ENCODE data around the gene BLCAP.
A peak's percentile ranks its signal among the peaks of the same experiment; 100 is the strongest.

The BLCAP gene

GRCh38 chr20:37529214-37529967, 1.7 kb upstream of the BLCAP start:
- peak; percentile 13 for DNase-seq

DNA sequence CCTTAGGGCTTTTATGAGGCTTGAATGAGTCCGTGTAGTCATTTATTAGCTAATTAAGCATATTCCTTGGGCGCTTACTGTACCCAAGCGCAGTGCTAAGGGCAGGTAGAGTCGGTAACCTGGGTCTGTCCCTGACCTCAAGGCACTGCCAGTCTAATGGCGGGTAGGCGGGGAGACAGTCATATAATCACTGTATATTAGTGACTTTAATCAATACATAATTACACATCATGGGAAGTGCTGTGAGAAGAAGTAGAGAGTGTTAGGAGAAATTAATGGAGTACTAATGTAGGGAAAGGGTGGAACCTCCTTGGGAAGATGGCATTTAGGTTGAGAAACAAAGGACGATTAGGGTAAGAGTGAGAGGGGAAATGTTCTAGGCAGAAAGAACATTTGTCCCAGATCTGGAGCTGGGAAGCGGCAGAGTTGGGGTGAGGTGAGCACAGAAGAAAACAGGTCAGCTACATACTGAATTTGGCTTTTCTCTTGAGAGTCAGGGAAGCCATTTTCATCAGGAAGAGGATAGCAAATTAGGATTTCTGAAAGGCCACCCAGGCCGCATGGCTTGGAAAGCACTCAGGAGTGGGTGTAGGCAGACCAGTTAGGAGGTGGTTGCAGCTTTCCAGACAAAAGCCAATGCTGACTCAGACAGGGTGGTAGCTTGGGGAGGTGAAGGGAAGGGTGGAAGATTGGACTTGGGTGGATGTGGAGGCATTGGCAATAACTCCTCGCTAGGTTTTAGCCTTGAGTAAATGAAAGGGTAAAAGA, 954 bp upstream of the BLCAP start:
- peak; percentile 27 for DNase-seq

GRCh38 chr20:37526839-37527637, 638 bp downstream of the BLCAP start:
- peak; percentile 43 for DNase-seq

- peak; percentile 34 for DNase-seq
Measured at GRCh38 chr20:37526238-37526838, 1.3 kb downstream of the BLCAP start.

DNA sequence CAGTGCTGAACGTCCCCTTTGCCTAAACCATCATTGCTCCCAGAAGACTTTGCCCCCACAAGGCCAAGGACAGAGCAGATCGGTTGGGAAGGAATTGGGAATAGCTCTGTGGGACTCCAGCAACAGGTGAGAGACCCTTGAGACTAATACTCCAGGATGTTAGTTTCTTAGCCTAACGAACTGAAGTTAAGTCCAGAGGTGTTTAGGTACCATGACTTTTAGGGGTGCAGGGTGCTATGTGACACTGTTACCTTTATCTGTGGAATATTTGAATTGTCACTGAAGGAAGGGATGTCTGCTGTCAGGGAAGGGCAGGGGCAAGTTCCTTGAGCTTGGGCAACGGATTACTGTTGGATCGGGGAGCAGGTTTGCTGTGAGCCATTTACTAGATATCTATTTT, 1.9 kb downstream of the BLCAP start:
- no peak for DNase-seq

DNA sequence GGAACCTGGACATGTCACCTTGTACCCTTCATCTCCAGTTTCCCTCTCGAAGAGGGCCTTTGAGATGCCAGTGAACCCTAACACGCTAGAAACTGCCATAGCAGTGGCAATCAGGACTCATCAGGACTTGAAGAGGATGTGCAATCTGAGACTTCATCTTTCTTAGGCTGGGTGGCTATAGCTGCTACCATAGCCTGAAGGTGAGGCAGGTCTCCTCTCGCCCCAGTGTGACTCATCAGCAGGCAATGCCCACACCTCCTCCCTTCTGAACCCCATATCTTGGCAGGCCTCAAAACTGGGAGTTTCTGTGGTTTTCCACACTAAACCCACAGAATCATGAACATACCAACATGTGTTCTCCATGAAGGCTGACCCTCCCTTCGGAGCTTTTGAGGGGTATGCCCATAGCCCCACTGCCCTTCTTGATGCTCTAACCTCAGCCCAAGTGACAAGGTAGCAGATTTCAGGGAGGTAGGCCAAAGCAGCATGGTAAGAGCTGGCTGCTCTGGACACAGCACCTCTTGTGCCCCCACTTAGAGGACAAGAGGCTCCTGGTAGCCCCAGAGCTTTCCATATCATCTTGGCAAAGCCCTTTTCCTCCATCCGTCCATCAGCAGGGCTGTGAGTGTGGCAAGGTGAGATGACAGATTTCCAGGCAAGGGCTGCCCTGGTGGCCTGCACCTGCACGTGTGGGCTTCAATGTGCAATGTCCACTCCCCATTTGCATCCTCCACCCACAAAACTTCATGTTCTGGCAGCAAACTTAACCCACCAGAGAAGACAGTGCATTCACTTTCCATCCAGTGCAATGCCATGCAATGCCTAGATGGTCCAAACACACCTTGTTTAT, 2.6 kb downstream of the BLCAP start:
- DNase-seq, result no peak

GRCh38 chr20:37523911-37524700, 3.6 kb downstream of the BLCAP start:
- no peak for DNase-seq

GRCh38 chr20:37523012-37523391, 4.7 kb downstream of the BLCAP start:
- no peak for DNase-seq

DNA sequence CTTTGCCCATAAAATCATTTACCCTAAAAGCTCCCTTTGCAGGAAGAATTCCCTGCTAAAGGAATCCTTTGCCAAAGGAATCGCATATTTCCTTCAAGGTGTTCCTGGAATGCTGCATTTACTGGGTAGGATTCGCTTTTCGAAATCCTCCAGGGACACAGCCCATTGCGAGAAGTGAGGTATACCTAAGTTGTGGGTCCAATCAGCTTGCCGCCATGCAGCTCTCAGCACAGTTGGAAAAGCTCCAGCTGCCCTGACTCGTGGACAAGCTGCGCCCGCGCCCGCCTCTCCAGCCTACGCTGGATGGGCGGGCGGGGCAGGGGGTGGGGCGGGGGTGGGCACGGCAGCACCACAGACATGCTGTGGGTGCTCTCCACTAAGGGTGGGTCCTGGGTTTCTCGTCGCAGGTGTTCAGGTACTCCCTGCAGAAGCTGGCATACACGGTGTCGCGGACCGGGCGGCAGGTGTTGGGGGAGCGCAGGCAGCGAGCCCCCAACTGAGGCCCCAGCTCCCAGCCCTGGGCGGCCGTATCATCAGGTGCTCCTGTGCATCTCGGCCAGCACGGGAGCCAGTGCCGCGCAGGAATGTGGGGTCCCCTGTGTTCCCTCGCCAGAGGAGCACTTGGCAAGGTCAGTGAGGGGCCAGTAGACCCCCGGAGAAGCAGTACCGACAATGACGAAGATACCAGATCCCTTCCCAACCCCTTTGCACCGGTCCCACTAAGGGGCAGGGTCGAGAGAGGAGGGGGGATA, 5.2 kb downstream of the BLCAP start:
- DNase-seq, result no peak

DNA sequence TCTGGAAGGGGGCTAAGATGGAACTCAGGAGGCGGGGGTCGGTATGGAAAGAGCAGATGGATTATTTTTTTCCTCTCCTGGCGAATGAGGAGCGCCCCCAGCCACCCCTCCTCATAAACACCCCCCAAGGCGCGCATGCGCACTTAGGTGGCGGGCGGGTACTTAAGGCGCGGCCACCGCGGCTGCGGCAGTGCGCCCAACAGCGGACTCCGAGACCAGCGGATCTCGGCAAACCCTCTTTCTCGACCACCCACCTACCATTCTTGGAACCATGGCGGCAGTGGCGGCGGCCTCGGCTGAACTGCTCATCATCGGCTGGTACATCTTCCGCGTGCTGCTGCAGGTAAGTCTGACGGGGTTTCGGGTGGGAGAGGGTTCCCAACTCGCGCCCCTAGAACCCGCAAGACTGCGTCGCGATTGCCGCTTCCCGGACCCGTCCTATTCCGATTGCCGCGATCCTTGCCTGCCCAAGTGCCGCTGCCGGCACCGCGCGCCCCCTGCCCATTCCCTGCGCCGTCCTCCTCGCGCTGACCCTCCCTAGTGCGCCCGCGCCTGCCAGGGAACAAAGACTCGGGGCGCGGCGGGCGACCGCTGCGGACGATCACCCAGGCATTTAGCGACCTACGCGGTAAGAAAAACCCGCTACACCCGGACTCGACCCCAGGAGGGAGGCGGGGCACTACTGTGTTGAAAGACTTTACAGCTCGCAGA, 6.5 kb downstream of the BLCAP start, which contains the start of gene NNAT:
NNAT (plus strand) TSS at position 190 of the 711 bp plus-strand sequence; CDS start at position 272, 82 bp downstream.
- DNase-seq, result no peak

DNA sequence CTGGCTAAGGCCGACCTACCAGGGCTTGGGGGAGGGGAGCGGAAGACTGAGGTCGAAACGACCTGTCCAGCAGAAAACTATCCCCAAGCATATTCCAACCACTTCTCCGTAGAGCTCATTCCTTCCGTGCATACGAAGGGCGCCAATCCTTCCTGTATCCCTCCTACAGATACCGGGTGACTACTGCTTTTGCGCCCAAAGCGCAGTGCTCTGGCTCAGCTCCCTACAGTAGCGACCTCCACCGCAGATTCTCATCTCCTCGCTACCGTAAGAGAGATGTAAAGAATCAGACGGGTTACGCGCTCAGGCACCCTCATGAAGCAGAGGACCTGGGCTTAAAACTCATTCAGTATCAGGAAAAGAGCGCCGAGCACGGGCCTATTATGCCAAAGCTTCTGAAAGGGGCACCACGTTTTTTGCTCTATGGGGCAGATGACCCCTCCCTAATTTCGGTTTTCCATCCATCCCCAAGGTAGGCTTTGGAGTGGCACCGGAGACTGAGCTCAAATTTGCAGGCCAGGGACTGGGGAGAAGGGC, 7.2 kb downstream of the BLCAP start:
- DNase-seq, result no peak

- DNase-seq, result no peak
Measured at GRCh38 chr20:37519508-37520418, 7.9 kb downstream of the BLCAP start.

GRCh38 chr20:37518606-37519507, 8.8 kb downstream of the BLCAP start:
- no peak for DNase-seq

DNA sequence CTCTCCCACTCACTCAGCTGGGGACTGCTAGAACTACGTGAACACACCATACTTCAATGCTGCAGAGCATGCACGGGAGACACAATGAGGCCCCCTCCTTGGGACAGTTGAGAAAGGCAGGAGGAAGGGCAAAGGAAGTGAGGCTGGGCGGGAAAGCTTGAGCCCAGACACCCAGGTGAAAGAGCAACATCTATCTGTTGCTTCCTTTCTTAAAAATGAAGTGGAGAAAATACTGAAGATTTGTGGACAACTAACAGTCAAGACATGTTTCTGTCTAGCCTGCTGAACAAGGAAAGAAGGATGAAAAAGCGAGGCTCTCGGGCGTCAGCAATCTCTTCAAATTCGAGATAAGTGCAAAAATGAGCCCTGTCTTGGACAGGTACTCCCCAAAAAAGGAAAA, 9.6 kb downstream of the BLCAP start:
- no peak for DNase-seq

DNA sequence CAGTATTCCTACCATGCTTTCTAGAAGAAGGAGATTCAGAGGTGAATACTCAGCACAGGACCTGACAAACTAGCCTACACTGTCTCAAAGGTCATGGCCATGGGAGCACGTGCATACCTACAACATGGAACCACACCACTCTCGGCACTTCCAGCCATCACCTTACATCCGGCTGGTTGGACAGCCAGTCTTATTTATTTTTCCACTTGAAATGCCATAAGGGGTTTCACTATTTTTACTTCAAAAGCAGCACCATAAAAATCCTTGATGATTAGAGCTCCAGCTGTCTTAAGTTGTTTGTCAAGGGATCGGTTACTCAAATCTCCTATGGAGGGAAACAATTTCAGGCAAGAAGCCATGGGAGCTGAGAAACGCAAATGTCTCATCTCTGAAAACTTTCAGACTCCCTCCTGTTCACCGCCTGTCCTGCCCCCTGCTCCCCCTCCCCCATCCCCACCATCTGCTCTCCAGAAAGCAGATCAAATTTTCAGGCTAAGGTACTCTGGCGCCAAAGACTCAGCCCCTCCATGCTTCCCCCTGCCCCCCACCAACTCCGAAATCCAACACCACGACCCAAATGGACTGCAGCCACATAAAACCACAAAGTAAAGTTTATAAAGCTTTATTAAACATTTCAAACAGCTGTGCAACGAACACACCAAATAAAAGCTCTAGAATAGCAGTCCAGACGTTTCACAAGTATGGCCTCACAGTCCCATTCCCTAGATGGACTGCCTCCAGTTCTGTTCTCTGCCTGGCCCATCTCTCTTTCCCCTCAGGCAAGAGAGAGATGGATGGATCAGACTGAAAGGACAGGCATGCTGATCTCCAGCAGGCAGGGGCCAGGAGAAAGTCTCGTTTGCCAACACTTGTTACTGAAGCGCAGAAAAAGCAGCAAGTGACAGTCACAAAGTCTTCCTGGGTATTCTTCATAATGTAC, 10.6 kb downstream of the BLCAP start:
- no peak for DNase-seq

DNA sequence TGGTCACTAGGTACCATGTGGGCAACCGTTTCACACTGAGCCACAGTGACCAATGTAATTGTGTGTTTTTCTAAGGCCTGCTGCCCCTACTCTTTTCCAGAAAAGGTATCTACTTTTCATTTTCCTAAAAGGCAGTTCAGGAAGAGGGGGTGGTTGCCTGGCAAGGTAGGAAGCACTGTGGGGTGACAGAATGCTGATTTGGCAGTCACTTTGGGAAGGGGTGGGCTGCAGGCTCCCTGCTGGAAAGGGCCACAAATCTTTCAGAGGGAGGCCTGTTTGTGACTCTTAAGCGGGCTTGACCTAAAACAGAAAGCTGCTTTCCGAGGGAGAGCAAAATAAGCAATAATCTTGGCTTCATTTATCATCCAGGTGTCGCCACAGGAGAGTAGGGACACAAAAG, 11.8 kb downstream of the BLCAP start:
- DNase-seq, result no peak

Data from inflammatory macrophage treated with lipopolysaccharide for 4 hours (primary cell).